A549 (cell line): ENCODE measurements around the gene PRSS50. TPM values are rescaled to one million over a fixed set of nuclear protein-coding genes. Genes with fewer than 3 reads are reported as not detected.

Experiments
- ATAC-seq, 2 experiments: fragments of 200-7000 bp in 1 of 2; fragments of >200 bp in 1 of 2; cut with Nextera tagmentation in 1 of 2; cut with Tn5 transposase in 1 of 2; 3 replicates each; pipeline versions ENCODE4 v1.8.0 to v1.9.1; 2018 to 2020; ENCODE audit warnings: mild to moderate bottlenecking in 1 of 2, moderate library complexity in 1 of 2
- CTCF ChIA-PET: fragments of 300-600 bp; sonication (Branson Sonifier 250); formaldehyde crosslinking; extraction: SDS; loops from one replicate; lab custom pipeline; 2021; ENCODE audit warnings: antibody characterized with exemption, inconsistent platforms; lab: Yijun Ruan, JAX
- POLR2A ChIA-PET: fragments of 350-600 bp; formaldehyde crosslinking; extraction: SDS; loops from one replicate; lab custom pipeline; 2021; ENCODE audit warnings: antibody characterized with exemption, inconsistent platforms; lab: Yijun Ruan, JAX
- DNase-seq, 2 experiments: peaks; one replicate each; pipeline versions ENCODE4 v3.0.0 to v3.0.0-alpha.2; 2011 to 2016; ENCODE audit warnings: low read depth in 1 of 2, low spot score in 1 of 2
- FAIRE-seq: peaks from 2 replicates; lab custom pipeline; 2011; peaks lifted over from hg19 to GRCh38; lab: Jason Lieb, UNC
- H3K27ac ChIP-seq, 2 experiments: fragments of >200 bp; sonication (Bioruptor Twin); formaldehyde crosslinking; 3 replicates each; pipeline ENCODE4 v1.5.1; 2016 to 2017
- H3K4me1 ChIP-seq: fragments of >200 bp; sonication (Bioruptor Twin); formaldehyde crosslinking; 3 replicates; pipeline ENCODE4 v1.6.1; 2016
- H3K4me2 ChIP-seq: fragments of >200 bp; sonication (Bioruptor Twin); formaldehyde crosslinking; 3 replicates; pipeline ENCODE4 v1.6.1; 2016
- H3K4me3 ChIP-seq: fragments of >200 bp; sonication (Bioruptor Twin); formaldehyde crosslinking; 3 replicates; pipeline ENCODE4 v1.5.1; 2016
- H3K9me3 ChIP-seq: fragments of >200 bp; sonication (Bioruptor Twin); formaldehyde crosslinking; 3 replicates; pipeline ENCODE4 v1.6.1; 2016
- E2F6 ChIP-seq: IDR thresholded peaks from 2 replicates; pipeline ENCODE4 v1.6.1; 2012; ENCODE audit warnings: low read depth, borderline replicate concordance
- EHMT2 ChIP-seq: fragments of 200-600 bp; sonication (generic); IDR thresholded peaks from 2 replicates; pipeline ENCODE4 v1.6.1; 2016; ENCODE audit warnings: antibody characterized with exemption, low read depth, mild to moderate bottlenecking, moderate library complexity
- HDAC2 ChIP-seq: fragments of 200-600 bp; sonication (generic); IDR thresholded peaks from 2 replicates; pipeline ENCODE4 v1.6.1; 2016
- HOXA7 ChIP-seq: fragments of 250-450 bp; sonication (Bioruptor Pico); IDR thresholded peaks from 2 replicates; pipeline ENCODE4 v1.5.0; 2020; ENCODE audit warnings: mild to moderate bottlenecking, moderate library complexity
- HOXB13 ChIP-seq: fragments of 250-450 bp; sonication (Bioruptor Pico); IDR thresholded peaks from 2 replicates; pipeline ENCODE4 v1.5.0; 2020; ENCODE audit warnings: low read depth, mild to moderate bottlenecking, moderate library complexity
- NFE2L2 ChIP-seq: fragments of 150-350 bp; conservative IDR thresholded peaks from 2 replicates; pipeline ENCODE4 v1.6.1; 2014; ENCODE audit warnings: low read length
- TP53 ChIP-seq: fragments of 250-450 bp; sonication (Bioruptor Pico); IDR thresholded peaks from 2 replicates; pipeline ENCODE4 v1.5.0; 2021; ENCODE audit warnings: mild to moderate bottlenecking, moderate library complexity
- ZFP36 ChIP-seq: fragments of 450-650 bp; IDR thresholded peaks from 2 replicates; pipeline ENCODE4 v1.6.1; 2014; ENCODE audit warnings: borderline replicate concordance; ENCODE audit not compliant: partially characterized antibody
- ZNF302 ChIP-seq: fragments of 250-450 bp; sonication (Bioruptor Pico); IDR thresholded peaks from 2 replicates; pipeline ENCODE4 v1.9.0; 2021; ENCODE audit warnings: inconsistent platforms, mild to moderate bottlenecking, moderate library complexity
- WGBS: methylation state at CpG from one replicate; pipeline ENCODE4 v1.1.6; 2017; ENCODE audit errors: missing lambda C conversion rate; 5-methylcytosine and 5-hydroxymethylcytosine counted together
- polyA plus RNA-seq, 4 experiments: library from polyadenylated mRNA; depleted of rRNA in 3 of 4; stranded (reverse); fragments of >200 nt; fragmentation: RNase III in 1 of 4; extraction: RNeasy Plus Mini Kit Qiagen cat#74134 plus additional on column Dnase treatment in 1 of 4; gene quantifications; 2 replicates in 3 of 4; 3 replicates in 1 of 4; pipeline ENCODE4 v1.2.3, GENCODE V29; 2011 to 2017
- small RNA-seq, 6 experiments: library from RNA; depleted of rRNA; stranded (forward); fragments of <200 nt; gene quantifications; one replicate each; pipeline ENCODE3, GENCODE V24; 2012

The PRSS50 gene
- polyA plus RNA-seq, 2 of the 4 experiments (the other 2 are of a cell fraction) = not detected

- CTCF ChIA-PET = interaction anchor here (0.8 kb wide), 1 partner anchor 36 kb away, joined by 3 read pairs; no protein-coding TSS in a partner anchor
- Histone ChIP-seq H3K4me1 (no peaks in the 10 kb centered on the region), H3K4me2 (no peak overlapping the region), H3K9me3 (no peaks in the 10 kb centered on the region), H3K4me3 (no peak overlapping the region)
- POLR2A ChIA-PET = no interaction called here
- ATAC-seq (no peak), FAIRE-seq (no peak)
- WGBS = 60% methylated on average over 13 of the region's 17 CpGs
- TF ChIP-seq ZFP36 (no peak), EHMT2 (no peak), E2F6 (no peak), NFE2L2 (no peak), HDAC2 (no peak), TP53 (CRISPR knock-in tag) (no peak), HOXA7 (CRISPR knock-in tag) (no peak), HOXB13 (CRISPR knock-in tag) (no peak), ZNF302 (CRISPR knock-in tag) (no peak)
- TF ChIP-seq, all 56 proteins: peak for 0
- no peak for DNase-seq
- H3K27ac ChIP-seq = no peak overlapping the region
These were observed 54.7 kb downstream of the PRSS50 start for GRCh38 chr3:46662771-46663551.

Small RNAs within 50 kb of the gene (small RNA-seq; reads per million reads assigned to genes)
- gene PRSS45 = 0 reads per million in 6 experiments

Other genes starting within 250 kb of the PRSS50 start
- gene RTP3, start 219.9 kb downstream of the PRSS50 start, polyA plus RNA-seq (2011; rRNA removed) = not detected in 2 replicates
- not detected in 3 replicates for gene RTP3, start 219.9 kb downstream of the PRSS50 start, polyA plus RNA-seq (2017; fragmentation: RNase III; extraction: RNeasy Plus Mini Kit Qiagen cat#74134 plus additional on column Dnase treatment)
- 0.03 TPM in 1 of 2 replicates, not detected in the other for gene LRRC2, start 151.6 kb downstream of the PRSS50 start, polyA plus RNA-seq (2011; rRNA removed)
- not detected in 3 replicates for gene LRRC2, start 151.6 kb downstream of the PRSS50 start, polyA plus RNA-seq (2017; fragmentation: RNase III; extraction: RNeasy Plus Mini Kit Qiagen cat#74134 plus additional on column Dnase treatment)
- not detected in 2 replicates for gene FAM240A, start 105.3 kb downstream of the PRSS50 start, polyA plus RNA-seq (2011; rRNA removed)
- not detected in 3 replicates for gene FAM240A, start 105.3 kb downstream of the PRSS50 start, polyA plus RNA-seq (2017; fragmentation: RNase III; extraction: RNeasy Plus Mini Kit Qiagen cat#74134 plus additional on column Dnase treatment)
- 2.3 and 3.6 TPM in 2 replicates for gene ALS2CL, start 24.2 kb downstream of the PRSS50 start, polyA plus RNA-seq (2011; rRNA removed)
- 3.3 to 4.0 TPM (median 3.9 TPM) in 3 replicates for gene ALS2CL, start 24.2 kb downstream of the PRSS50 start, polyA plus RNA-seq (2017; fragmentation: RNase III; extraction: RNeasy Plus Mini Kit Qiagen cat#74134 plus additional on column Dnase treatment)
- 0.12 and 0.21 TPM in 2 replicates for gene TMIE, start 16.5 kb downstream of the PRSS50 start, polyA plus RNA-seq (2011; rRNA removed)
- 0.09 TPM in 1 of 3 replicates, not detected in the others for gene TMIE, start 16.5 kb downstream of the PRSS50 start, polyA plus RNA-seq (2017; fragmentation: RNase III; extraction: RNeasy Plus Mini Kit Qiagen cat#74134 plus additional on column Dnase treatment)
- not detected in 2 replicates for gene MYL3, start 145.6 kb upstream of the PRSS50 start, polyA plus RNA-seq (2011; rRNA removed)
- gene MYL3, start 145.6 kb upstream of the PRSS50 start, polyA plus RNA-seq (2017; fragmentation: RNase III; extraction: RNeasy Plus Mini Kit Qiagen cat#74134 plus additional on column Dnase treatment) = 0.25 TPM in 1 of 3 replicates, not detected in the others
- 0.20 and 0.45 TPM in 2 replicates for gene PTH1R, start 159.9 kb upstream of the PRSS50 start, polyA plus RNA-seq (2011; rRNA removed)
- gene PTH1R, start 159.9 kb upstream of the PRSS50 start, polyA plus RNA-seq (2017; fragmentation: RNase III; extraction: RNeasy Plus Mini Kit Qiagen cat#74134 plus additional on column Dnase treatment) = 0.53 to 0.76 TPM (median 0.54 TPM) in 3 replicates